Measurements from ENCODE around the gene DHX36.

DNA sequence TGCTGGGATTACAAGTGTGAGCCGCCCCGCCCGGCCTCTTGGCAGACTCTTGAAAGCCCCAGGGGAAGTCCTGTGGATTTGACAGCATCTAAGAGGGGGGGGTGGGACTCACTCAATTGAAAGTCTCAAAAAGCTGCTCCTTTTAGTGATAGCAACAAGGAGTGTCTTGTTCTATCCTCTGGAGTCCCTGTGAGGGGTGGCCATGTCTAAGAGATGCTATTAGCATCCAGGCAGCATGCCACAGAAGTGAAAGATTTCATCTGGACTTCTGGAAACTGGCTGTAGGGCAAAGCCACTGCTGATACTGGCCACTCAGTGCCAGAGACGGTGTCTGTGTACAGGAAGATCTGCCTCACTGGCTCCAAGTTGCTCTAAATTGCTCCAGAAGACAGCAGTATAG, 74.0 kb downstream of the DHX36 start:
- TF ChIP-seq POLR2A (IDR thresholded peaks at IDR 0.05) (no peak), POLR2AphosphoS5 (IDR thresholded peaks at IDR 0.05) (no peak)
- TF ChIP-seq, protein P1, sequence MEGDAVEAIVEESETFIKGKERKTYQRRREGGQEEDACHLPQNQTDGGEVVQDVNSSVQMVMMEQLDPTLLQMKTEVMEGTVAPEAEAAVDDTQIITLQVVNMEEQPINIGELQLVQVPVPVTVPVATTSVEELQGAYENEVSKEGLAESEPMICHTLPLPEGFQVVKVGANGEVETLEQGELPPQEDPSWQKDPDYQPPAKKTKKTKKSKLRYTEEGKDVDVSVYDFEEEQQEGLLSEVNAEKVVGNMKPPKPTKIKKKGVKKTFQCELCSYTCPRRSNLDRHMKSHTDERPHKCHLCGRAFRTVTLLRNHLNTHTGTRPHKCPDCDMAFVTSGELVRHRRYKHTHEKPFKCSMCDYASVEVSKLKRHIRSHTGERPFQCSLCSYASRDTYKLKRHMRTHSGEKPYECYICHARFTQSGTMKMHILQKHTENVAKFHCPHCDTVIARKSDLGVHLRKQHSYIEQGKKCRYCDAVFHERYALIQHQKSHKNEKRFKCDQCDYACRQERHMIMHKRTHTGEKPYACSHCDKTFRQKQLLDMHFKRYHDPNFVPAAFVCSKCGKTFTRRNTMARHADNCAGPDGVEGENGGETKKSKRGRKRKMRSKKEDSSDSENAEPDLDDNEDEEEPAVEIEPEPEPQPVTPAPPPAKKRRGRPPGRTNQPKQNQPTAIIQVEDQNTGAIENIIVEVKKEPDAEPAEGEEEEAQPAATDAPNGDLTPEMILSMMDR (IDR thresholded peaks at IDR 0.05), result no peak
